Cardiac muscle cell (in vitro differentiated cells and primary cell): ENCODE measurements around the gene KLLN. TPM values are rescaled to one million over a fixed set of nuclear protein-coding genes. Genes with fewer than 3 reads are reported as not detected.
A peak's percentile ranks its signal among the peaks of the same experiment; 100 is the strongest.

Source experiments
- DNase-seq, 2 donors: peaks; one replicate each; pipeline versions ENCODE4 v3.0.0 to v3.0.0-alpha.2; 2010 to 2017; ENCODE audit warnings: low read depth in 1 of 2, low spot score in 1 of 2
- H3K27ac ChIP-seq: fragments of 200-600 bp; sonication (generic); 2 replicates; pipeline ENCODE4 v1.5.1; 2016
- H3K27me3 ChIP-seq: fragments of 200-600 bp; sonication (generic); 2 replicates; pipeline ENCODE4 v1.6.0; 2016; ENCODE audit warnings: control low read depth
- H3K36me3 ChIP-seq: fragments of 200-600 bp; sonication (generic); 2 replicates; pipeline ENCODE4 v1.5.1; 2016; ENCODE audit warnings: control low read depth
- H3K4me1 ChIP-seq: fragments of 200-600 bp; sonication (generic); 2 replicates; pipeline ENCODE4 v1.8.1; 2017; ENCODE audit warnings: low read depth, mild to moderate bottlenecking, mixed run types
- H3K4me3 ChIP-seq: fragments of 200-600 bp; sonication (generic); 2 replicates; pipeline ENCODE4 v1.5.1; 2016; ENCODE audit warnings: mild to moderate bottlenecking
- H3K9me3 ChIP-seq: fragments of 200-600 bp; sonication (generic); 2 replicates; pipeline ENCODE4 v1.5.1; 2017; ENCODE audit warnings: low read depth, mild to moderate bottlenecking, control low read depth
- polyA plus RNA-seq: library from polyadenylated mRNA; unstranded; fragments of >200 nt; fragmentation: Nextera tagmentation; extraction: Ambion mirVana; gene quantifications from 2 replicates; pipeline ENCODE4 v1.2.1, GENCODE V29; 2016
- total RNA-seq: library from RNA; depleted of rRNA; stranded (reverse); fragments of >200 nt; gene quantifications from 2 replicates; pipeline ENCODE4 v1.2.3, GENCODE V29; 2016
- TF ChIP-seq, protein P1 (sequence below): IDR thresholded peaks from 2 replicates; pipeline ENCODE4 v1.5.1; 2012; ENCODE audit warnings: low read depth, mild to moderate bottlenecking, low read length

The KLLN gene
- total and polyA plus RNA-seq, 2 experiments from 2014 or later: 0.77 to 1.8 TPM

DNA sequence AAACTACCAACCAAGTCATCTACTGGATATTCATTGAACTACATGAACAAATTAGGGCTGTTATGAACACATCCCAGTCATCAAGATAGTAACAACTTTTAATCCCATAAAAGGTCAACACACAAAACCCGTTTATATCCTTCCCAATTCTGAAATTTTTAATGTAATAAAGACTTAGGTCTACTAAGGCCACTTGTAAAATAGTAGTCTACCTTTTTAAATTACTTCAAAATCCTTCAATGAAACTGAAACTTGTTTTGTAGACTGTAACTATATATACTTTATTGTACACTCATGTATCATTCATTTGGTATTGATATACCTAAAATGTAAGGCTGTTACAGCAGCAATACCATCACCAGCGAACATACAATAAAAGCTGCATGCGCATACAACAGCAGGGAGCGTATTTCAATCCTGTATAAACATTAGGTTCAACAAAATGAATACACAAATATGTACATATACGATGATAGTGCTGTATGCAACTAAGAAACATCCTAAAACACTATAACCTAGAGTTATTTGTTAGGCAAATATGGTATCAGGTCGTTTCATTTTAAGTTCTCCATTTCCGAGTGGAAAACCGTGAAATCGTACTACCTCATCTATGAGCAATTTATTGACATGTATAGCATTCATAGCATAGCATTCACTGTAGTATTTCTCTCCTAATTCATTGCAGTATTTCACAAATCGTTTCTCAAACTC, 46.3 kb downstream of the KLLN start:
- TF ChIP-seq, protein P1, sequence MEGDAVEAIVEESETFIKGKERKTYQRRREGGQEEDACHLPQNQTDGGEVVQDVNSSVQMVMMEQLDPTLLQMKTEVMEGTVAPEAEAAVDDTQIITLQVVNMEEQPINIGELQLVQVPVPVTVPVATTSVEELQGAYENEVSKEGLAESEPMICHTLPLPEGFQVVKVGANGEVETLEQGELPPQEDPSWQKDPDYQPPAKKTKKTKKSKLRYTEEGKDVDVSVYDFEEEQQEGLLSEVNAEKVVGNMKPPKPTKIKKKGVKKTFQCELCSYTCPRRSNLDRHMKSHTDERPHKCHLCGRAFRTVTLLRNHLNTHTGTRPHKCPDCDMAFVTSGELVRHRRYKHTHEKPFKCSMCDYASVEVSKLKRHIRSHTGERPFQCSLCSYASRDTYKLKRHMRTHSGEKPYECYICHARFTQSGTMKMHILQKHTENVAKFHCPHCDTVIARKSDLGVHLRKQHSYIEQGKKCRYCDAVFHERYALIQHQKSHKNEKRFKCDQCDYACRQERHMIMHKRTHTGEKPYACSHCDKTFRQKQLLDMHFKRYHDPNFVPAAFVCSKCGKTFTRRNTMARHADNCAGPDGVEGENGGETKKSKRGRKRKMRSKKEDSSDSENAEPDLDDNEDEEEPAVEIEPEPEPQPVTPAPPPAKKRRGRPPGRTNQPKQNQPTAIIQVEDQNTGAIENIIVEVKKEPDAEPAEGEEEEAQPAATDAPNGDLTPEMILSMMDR: no peak
- H3K27me3 ChIP-seq: no peaks in the 10 kb centered on the region
- H3K27ac ChIP-seq: peak overlapping the region; percentile 95
- H3K4me1 ChIP-seq: peaks cover 23% of the 10 kb centered on the region
- peak overlapping the region; percentile 58 for H3K4me3 ChIP-seq
- H3K36me3 ChIP-seq: peaks cover 9% of the 10 kb centered on the region
- no peak for DNase-seq
- no peaks in the 10 kb centered on the region for H3K9me3 ChIP-seq

DNA sequence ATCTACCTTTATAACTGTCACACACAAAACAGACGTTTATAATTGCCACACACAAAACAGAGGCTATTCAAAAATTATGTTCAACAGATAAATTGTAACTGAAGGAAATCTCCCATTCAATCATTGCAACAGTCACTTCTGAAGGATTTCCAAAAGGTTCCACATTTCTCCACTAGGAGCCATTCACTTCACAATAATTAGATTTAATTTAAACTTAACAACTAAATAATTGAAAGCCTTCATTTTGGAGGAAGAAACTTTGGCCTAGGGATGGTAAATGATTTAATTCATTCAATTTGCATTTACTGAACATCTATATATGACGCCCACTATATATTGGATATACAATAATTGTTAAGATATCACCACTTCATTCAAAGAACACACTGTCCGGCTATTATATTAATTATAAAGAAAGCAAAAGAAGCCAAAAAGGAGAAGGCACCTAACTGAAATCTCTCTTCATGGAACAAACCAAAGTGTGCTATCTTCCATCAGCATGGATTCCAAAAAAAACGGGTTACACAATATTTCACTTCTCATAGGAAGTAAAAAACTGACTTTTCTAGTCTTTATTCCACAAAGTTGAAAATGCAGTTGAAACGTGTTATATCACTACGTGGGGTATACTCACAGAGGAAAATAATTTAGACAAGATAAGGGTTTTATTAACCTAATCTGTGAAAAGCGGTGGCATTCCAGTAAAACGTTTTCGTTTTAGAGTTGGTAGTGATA, 47.0 kb downstream of the KLLN start:
- Histone ChIP-seq H3K4me3 (peak overlapping the region; percentile 58), H3K27me3 (no peaks in the 10 kb centered on the region), H3K36me3 (peaks cover 9% of the 10 kb centered on the region), H3K27ac (peak overlapping the region; percentile 95), H3K9me3 (no peaks in the 10 kb centered on the region), H3K4me1 (peaks cover 23% of the 10 kb centered on the region)
- TF ChIP-seq, protein P1: no peak
- DNase-seq: no peak

Other genes with a start within 250 kb of the KLLN start
- 2.4 and 5.4 TPM in 2 replicates for gene PAPSS2, start 203.7 kb downstream of the KLLN start, total RNA-seq
- gene PAPSS2, start 203.7 kb downstream of the KLLN start, polyA plus RNA-seq: 3.5 and 6.4 TPM in 2 replicates
- gene ATAD1, start 45.3 kb downstream of the KLLN start, total RNA-seq: 41.6 and 47.4 TPM in 2 replicates
- gene ATAD1, start 45.3 kb downstream of the KLLN start, polyA plus RNA-seq: 82.5 and 103 TPM in 2 replicates
- gene PTEN, start 92 bp upstream of the KLLN start, total RNA-seq: 33.8 and 66.1 TPM in 2 replicates
- gene PTEN, start 92 bp upstream of the KLLN start, polyA plus RNA-seq: 30.4 and 34.1 TPM in 2 replicates